Stimulated activated CD4-positive, alpha-beta T cell treated with anti-CD3 and anti-CD28 coated beads, Interleukin-4, amount 100 ng/mL, for 1 hour (primary cell): Measurements from ENCODE around the gene OXSR1.
"Not testable (repeated sequence)": the region's sequence is repeated elsewhere in the genome, so short reads cannot be mapped to it uniquely, and the experiment has no call there.

Experiments used
- DNase-seq: peaks from one replicate; pipeline ENCODE4 v3.0.0-alpha.2; 2020

Gene OXSR1

DNA sequence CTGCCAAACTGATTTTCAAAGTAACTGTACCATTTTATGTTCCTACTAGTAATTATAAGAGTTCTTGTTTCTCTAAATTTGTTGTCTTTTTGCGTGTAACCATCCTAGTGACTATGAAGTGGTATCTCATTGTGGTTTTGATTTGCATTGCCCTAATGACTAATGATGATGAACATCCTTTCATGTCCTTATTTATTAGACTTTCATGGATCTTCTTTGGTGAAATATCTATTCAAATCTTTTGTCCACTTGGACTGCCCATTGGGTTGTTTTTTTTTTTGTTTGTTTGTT is 3.6 kb downstream of the OXSR1 start:
- no peak for DNase-seq

DNA sequence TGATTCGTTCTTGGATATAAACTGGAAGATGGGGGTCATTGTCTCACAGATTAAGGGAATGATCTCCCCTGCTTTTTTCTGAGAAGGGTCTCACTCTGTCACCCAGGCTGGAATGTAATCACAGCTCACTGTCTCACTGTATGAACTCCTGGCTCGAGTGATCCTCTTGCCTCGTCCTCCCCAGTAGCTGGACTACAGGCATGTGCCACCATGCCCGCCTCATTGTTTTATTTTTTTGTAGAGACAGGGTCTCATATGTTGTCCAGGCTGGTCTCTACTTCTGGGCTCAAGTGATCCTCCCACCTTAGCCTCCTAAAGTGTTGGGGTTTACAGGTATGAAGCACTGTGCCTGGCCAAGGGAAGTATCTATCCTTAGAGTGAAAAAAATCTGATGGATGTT is 5.4 kb downstream of the OXSR1 start:
- DNase-seq: no peak

DNA sequence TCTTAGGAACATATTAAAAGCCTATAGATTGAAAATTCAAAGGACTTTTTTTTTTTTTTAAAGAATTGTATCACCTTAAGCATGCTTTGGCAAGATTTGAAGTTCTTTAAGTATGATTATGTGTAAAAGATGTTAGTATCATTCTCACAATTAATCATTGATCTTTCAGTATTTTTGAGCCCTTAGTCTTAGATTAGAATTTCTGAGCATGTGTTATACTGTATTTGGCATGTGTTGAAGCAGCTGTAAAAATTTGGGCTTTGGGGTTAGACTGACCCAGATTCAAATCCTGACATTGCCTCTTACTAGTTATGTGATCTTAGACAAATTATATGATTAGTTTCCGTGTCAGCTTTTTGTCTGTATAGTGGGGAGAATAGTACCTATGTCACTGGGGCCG is 6.3 kb downstream of the OXSR1 start:
- no peak for DNase-seq

DNA sequence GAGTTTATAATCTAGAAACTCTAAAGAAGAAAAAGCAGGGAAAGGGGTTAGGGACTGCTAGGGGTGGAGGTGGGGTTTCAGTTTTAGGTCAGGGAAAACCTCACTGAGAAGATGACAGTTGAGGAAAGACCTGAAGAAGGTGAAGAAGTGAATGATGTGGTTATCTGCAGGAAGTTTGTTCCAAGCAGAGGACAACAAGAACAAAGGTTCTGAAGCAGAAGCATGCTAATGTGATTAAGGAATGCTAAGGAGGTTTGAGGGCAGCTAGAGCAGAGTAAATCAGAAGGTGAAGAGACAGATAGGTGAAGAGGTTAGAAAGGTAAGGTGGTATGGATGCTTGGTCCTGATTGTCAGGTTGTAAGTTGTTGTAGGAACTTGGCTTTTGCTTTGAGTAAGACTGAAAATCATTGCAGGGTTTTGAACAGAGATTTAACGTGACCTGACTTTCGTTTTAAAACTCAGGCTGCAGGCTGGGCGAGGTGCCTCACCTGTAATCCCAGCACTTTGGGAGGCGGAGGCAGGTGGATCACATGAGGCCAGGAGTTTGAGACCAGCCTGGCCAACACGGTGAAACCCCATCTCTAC is 8.6 kb downstream of the OXSR1 start:
- DNase-seq: no peak

DNA sequence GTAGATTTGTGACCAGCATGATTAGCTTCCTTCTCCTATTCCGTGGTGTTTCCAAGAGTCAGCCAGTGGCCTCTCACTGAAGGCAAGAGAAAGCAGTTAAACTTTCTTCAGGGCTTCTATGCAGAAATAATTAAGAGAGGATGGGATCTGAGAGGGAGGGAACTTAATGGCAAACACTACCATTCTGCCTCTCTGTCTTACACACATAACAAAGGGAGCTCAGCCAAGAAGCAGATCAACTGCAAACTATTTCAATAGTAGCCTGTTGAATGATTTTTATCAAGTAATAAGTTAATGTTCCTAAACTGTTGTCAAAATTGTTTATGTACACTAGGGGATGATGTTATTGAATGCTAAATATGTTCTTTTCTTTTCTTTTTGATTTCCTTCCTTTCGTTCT is 11.8 kb downstream of the OXSR1 start:
- no peak for DNase-seq

DNA sequence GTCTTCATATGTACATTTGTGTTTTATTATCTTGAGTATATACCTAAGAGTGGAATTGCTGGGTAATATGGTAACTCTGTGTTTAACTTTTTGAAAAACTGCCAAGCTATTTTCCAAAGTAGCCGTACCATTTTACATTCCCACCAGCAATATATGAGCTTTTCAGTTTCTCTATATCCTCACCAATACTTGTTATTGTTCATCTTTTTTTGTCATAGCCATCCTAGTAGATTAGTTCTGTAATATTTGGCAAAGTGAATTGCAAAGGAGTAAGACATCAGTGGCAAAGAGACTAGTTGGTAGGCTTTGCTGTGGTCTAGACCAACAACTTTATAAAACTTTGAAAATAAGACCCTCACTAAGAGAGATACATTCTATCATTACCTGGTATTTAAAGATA is 21.4 kb downstream of the OXSR1 start:
- no peak for DNase-seq

DNA sequence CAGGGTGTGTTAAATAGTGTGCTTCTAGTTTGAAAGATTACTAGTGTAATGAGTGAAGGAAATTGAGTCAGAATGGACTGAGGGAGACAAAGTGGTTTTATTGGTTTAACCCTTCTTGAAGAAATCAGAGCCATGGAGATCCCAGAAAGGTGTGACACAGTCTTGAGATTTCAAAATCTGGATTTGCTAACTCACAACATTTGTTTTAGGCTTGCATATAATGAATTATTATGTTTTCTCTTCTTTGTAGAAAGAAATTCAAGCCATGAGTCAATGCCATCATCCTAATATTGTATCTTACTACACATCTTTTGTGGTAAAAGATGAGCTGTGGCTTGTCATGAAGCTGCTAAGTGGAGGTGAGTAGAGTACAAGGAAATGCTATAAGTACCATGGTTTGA is 25.1 kb downstream of the OXSR1 start:
- DNase-seq: no peak

DNA sequence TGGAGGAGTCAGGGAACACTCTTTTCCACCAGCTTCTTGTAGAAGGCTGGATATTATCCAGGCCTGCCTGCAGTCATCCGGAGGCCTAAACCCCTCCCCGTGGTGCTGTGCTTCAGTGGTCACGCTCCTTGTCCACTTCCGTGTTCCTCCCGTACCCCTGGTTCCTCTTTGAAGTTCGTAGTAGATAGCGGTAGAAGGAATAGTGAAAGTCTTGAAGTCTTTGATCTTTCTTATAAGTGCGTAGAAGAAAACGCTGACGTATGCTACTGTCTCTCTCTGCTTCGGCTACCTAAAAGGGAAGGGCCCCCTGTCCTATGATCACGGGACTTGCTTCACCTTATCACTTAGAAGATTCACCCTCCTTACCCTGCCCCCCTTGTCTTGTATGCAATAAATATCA is 37.6 kb downstream of the OXSR1 start:
- DNase-seq: not testable (repeated sequence)

DNA sequence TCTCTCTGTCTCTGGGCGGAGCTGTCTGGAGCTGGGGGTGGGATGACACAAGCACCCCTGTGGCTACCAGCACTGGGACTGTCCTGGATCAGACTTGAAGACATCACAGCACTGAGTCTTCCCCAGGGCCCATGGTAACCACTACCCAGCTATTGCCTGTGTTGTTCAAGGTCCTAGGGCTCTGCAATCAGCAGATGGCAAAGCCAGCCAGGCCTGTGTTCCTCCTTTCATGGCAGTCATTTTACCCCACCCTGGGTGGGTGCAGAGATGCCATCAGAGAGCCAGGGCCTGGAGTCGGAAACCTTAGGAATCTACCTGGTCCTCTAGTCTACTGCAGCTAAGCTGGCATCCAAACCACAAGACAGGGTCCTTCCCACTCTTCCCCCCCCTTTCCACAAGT is 38.4 kb downstream of the OXSR1 start:
- no peak for DNase-seq

DNA sequence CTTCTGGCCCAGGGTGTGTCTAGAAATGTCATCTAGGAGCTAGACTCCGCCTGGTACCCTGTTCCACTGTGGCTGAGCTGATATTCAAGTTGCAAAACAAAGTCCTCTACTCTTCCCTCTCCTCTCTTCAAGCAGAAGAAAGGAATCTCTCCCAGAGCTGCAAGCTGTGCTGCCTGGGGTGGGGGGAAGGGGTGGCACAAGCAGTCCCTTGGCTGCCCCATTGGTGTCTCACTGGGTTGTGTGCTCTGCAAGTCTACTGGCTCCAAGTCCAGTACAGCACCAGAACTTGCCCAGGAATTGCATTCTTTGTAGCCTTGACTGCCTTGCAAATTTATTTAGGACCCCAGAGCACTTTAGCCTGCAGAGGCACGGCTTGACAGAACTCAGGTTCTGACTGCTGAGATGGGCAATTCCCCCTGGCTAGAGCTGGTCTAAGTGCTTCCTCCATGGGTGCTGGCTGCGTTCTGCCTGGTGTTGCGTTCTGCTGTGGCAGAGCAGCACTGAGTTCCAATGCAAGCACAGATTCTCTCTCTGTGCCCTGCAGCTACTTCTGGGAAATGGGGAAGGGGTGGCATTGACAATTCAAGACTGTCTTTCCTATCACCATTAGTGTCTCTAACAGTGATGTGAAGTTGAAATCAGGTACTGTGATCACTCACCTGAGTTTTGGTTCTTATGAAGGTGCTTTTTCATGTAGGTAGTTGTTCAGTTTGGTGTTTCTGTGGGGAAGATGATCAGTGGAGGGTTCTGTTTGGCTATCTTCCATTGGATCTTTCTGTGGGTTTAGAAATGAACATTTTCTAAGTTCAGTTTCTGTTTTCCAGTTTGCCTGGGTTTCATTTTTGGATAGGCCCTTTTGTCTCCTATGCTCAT is 39.5 kb downstream of the OXSR1 start:
- DNase-seq: no peak

DNA sequence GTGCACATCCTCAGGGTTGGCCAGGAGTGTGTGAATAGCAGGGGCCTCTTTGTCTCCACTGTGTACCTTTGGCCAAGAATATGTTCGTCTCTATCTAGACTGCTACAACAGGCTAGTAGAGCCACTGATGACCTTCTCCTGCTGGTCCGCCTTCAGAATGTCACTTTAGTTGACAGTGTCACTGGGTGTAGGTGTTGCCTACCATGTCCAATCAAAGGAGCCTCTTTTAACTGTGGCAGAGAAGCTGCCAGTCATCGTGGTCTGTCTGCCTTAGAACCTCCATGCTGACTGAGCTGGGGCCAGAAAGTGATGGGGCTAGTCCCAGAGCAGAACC is 40.1 kb downstream of the OXSR1 start:
- DNase-seq: no peak

DNA sequence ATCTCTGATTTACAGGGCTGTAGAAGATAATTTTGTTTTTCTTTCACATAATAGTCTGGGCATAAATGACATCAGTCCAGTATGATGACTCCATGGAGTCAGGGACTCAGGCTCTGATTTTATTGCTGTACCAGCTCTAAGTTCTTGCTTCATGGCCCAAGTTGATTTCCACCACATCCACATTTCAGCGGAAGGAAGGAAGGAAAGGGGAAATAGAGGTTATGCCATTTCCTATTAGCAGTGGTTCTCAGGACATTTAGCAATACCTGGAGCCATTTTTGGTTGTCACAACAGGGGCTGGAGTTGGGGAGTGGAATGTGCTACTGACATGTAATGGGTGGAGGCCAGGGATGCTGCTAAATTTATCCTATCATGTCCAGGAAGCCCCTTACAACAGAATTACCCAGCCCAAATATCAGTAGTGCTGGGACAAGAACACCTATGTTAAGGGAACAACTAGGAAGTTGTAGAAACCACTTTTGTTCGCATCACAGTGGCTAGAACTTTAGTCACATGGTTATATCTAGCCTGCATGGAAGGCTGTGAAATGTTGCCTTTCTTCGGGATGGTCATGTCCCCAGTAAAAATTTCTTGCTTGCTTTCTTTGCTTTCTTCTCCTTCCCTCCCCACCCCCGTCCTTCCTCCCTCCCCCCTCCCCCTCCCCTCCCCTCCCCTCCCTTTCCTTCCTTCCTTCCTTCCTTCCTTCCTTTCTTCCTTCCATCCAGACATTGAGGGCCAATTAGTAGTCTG is 42.1 kb downstream of the OXSR1 start:
- no peak for DNase-seq

DNA sequence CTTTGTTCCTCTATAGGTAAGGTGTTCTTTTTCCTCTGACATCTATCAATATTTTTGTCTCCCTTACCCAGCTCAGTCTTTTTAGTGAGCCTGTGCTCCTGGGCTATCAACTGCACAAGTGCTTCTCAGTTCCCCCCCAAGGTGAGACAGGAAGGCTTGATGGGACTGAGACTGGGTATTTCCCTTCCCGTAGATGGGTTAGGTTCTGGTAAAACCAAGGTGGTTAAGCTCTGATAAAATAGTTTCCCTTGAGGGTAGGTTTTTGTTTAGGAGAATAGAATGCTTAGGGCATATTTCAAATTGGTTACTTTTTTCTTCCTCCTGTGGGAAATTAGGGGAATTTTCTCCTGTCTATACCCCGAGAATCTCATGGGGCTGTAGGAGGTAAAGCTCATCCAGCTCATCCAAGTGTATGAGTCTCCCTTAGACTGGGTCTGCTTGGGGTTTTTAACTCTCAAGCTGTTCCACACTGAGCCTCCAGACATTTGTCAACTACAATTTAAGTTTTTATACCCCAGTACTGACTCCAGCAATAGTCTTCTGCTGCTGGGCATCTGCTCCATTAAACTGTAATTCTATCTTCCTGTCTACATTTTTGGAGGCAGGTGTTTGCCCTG is 44.9 kb downstream of the OXSR1 start:
- DNase-seq: no peak

DNA sequence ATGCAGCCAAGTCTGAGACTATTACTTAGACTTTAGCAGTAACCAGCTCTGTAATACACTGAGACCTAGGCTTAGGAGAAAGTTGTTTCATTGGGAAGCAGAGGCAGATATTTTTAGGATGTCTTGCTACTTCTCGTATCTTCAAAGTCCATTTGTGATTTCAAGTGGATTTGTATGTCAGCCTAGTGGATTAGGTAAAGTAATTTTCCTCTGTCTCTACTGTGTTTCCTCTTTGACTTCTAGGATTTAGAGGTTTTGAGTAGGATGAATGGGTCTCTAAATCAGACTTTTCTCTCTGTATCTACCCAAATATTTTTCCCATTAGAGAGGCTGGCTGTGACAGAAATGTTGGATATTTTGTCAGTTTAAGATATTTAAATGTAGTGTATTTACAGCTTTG is 46.8 kb downstream of the OXSR1 start:
- DNase-seq: no peak

DNA sequence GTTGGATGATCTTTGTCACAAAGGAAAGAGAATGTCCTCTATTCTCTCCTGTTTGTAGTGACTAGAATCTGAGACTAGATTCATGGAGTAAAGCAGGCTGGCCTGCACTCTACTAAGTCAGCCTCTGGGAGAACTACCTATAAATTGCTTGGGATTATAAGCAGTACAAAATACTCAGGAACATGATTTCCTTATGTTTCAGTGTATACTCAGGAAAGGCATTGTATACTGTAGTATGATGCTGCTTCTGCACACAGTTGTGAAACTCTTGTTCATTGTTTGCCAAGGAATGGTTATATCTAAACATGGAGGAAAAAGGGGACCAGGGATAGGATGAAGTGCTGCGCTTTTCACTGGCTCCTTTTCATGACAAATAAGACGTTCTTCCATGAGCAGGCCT is 49.2 kb downstream of the OXSR1 start:
- no peak for DNase-seq

DNA sequence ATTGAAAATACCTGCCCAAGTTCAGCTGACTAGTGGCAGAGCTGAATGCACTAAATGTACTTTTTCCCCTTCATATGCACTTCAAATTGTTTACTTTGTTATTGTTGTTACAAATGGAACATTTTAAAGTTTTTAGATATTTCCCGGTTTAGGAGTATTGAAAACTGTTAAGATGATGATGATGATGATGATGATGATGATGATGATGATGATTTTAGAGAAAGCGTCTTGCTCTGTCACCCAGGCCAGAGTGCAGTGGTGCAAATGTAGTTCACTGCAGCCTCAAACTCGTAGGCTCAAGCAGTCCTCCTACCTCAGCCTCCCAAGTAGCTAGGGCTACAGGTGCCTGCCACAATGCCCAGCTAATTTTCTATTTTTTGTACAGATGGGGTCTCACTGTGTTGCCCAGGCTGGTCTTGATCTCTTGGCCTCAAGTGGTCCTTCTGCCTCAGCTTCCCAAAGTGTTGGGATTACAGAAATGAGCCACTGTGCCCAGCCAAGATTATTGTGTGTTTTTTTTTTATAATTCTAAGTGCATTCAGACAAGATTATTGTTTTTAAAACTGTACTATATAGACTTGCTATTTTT is 54.4 kb downstream of the OXSR1 start:
- no peak for DNase-seq

DNA sequence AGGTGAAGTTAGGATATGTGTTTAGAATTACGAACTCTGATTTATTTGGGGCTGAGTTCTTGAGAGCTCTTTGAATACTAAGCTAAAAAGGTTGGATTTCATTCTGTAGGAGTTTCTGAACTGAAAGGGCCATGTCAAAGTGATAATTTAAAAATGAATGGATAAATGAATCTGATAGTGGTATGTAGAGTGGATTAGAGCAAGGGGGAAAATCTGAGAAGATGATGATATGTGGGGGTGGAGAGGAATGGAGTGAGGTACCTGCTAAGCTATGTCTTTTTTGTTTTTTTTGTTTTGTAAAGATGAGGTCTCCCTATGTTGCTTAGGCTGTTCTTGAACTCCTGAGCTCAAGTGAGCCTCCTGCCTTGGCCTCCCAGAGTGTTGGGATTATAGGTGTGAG is 55.7 kb downstream of the OXSR1 start:
- no peak for DNase-seq

DNA sequence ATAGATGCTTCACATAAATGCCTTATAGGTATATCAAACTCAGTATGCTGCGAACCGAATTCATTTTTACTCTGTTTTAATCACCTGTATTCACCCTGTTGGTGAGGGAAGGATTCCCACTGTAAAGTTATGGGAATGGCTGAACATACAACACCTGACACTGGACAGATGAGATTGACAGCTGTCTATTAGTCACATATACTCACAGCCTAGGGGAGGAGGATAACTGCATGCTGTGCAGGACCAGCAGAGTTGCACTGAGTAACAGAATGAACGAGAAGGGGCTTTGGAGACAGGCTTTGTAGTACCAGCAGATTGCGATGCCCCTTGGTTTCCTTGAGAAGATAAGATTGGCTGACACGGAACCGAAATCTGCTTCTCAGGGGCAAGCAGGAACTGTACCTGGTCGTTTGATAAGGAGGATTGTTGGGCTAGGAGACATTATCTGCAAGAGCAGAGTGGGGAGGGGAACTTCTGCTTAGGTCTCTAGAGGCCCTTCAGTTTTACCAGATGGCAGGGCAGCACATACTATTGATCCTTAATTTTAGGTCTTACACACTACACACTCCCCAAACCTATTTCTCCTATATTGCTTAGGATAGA is 56.8 kb downstream of the OXSR1 start:
- DNase-seq: no peak

DNA sequence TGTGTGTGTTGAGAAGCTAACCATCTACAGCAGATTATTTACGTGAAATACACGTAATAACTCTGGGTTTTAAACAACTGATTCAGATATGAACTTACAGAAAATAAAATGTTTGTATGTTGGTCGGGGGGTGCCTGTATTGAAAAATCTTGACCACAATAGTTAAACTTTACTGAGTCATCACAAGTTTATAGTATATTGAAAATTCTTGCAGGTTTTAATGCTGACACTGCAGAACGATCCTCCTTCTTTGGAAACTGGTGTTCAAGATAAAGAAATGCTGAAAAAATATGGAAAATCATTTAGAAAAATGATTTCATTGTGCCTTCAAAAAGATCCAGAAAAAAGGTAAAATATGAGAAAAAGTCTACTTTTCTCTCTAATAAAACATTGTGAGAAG is 59.0 kb downstream of the OXSR1 start:
- no peak for DNase-seq

DNA sequence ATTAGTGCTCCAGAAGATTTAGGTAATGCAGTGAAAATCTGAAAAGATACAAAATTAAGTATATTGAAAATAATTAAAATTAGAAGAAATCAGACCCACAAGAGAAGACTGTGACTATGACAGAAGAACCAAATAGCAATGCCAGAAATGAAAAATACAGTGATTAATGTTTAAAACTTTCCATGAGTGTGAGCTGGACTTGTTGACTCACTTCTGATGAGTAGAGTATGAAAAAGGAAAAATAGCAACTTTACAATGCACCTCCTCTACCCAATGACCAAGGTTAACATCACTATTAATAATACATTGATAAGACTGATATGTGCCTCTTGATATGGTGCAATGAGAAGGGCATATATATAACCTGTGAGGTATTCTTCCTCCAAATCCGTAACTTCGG is 60.9 kb downstream of the OXSR1 start:
- DNase-seq: no peak

DNA sequence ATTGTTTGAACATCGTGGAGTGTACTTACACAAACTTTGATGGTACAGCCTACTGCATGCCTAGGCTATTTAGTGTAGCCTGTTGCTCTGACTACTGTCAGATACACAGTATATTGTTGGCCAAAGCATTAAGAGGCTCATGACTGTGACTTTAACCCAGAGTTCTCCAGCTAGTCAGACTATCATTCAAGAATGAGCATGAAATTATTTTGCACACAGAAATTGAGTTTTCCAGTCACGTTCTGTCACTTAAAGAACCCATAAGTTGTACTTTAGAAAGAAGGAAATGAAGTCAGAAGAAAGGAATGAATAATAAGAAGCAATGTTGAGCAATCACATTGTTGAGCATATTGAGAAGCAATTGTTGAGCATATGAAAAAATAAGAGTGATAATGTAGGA is 62.7 kb downstream of the OXSR1 start:
- no peak for DNase-seq

DNA sequence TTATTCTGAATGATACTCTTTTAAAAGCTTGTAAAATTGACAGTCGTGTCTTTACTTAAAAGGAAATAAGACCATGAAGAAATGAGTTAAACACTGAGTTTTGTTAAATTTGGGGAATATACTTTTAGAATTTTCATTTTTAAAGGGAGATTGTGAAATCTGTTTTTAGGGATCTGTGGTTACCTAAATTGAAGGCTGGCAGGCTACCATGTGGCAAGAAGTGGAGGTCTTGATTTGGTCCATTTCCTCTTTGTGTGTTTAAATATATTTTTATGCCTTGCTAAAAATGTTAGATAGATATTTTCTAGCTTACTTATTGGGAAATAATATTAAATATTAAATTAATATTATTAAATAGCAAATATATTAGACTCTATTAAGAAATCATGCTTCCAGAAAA is 63.7 kb downstream of the OXSR1 start:
- DNase-seq: no peak

DNA sequence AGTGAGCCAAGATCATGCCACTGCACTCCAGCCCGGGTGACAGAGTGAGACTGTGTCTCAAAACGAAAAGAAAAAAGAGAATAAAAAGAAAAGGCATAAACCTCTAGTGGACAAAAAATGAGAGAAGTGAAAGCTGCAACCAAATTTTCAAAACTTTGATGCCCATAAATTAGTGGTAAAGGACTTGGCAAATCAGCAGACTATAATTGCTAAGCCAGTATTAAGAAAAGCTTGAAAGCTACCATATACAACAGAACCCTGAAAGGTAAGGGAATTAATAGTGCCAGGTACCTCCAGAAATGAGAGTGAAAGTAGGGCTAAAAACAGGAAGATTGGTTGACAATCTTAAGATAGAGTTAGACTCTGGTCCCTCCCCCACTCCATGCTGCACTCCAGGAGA is 67.4 kb downstream of the OXSR1 start:
- DNase-seq: no peak
